Ecto neural progenitor cell (in vitro differentiated cells): ENCODE data around the gene CSRP3.

ENCODE experiments used
- DNase-seq: peaks from one replicate; pipeline ENCODE4 v3.0.0-alpha.2; 2018; ENCODE audit warnings: low spot score

Gene CSRP3

DNA sequence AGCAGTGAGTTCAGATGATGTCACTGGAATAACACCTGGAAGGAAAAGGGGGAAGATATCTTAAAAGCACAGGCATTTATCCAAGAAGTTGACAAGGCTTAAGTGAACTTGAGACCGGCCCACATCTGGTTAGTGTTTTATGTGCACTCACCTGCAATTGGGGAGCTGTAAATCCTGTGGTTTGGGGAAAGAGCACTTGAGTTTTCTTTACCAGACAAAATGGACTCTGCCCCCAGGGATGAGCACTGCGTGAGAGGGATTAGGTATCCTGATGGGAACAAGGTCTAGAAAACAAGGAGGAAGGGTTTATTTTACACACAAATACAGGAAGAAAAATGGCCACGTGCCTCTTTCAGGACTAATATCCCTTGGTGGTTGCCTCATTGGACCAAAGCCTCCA, 23.8 kb upstream of the CSRP3 start:
- DNase-seq, result no peak

GRCh38 chr11:19225123-19225522, 23.3 kb upstream of the CSRP3 start:
- DNase-seq, result no peak

DNA sequence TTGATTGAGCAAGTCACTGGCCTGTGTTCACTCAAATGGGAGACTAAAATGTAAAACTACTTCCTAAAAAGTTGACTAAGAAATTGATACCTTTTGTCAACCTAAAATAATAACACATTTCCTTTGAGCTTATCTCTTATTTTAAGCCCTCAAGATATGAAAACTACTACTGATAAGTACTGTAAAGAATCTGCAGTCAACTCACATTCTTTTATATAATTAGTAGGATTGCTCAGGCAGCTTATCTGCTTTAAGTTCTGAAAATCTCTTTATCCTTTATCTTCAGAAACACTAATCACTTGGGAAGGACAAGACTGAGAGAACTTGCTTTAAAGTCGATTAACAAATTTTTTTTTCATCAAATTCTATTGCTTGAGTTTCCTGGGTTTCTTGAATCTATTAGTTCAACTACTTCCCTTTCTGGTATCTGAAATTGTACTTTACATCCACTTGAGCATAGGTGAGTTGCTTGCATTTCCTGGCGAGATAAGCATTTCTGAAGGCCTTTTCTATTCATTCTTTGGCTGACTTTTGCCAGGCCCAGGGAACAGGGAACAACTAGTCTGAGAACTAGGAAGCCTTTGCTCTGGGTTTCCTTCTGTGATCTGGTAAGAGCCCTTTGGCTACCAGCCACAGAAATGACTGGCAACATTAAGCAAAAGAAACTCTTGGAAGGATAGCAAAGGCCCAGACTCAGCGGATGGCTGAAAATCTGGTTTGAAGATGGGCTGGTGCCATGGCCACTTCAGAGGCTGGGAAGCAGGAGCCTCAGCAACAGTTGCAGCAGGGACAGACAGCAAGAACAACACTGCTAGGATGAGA, 19.3 kb upstream of the CSRP3 start:
- no peak for DNase-seq

GRCh38 chr11:19218786-19219460, 17.1 kb upstream of the CSRP3 start:
- no peak for DNase-seq

DNA sequence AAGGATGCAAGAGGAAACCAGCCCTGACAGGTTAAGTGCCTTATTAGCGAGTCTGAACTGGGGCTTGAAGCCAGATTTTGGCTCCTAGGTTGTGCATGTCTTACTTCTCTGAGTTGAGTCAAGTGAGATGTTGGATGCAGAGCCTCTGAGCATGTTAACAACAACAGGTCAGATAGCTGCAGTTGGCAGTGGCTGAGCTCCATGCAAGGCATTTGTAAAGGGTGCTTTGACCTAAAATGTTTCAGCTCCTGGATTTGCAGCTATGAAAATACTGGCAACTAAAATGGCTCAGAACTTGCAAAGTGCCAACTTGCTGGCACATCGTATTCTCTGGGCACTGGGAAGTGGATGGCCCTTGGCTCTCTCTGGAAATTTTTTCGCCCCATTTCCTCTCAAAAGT, 16.4 kb upstream of the CSRP3 start:
- DNase-seq, result no peak

GRCh38 chr11:19216709-19217374, 15.1 kb upstream of the CSRP3 start:
- no peak for DNase-seq

DNA sequence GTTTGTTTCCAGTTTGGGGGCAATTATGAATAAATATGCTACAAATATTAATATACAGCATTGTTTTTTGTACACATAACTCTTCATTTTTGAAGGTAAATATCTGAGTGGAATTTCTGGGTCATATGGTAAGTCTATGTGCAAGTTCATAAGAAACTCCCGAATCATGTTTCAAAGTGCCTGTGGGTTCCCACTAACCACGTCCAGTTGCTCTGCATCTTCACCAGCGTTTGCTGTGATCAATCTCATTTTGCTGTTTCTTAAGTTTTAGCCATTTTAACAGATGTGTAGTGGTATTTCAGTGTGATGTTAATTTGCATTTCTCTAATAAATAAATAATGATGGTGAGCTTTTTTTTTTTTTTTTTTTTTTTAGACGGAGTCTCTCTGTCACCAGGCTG, 14.2 kb upstream of the CSRP3 start:
- no peak for DNase-seq

- no peak for DNase-seq
These were observed 8.0 kb upstream of the CSRP3 start for GRCh38 chr11:19209617-19210370.

DNA sequence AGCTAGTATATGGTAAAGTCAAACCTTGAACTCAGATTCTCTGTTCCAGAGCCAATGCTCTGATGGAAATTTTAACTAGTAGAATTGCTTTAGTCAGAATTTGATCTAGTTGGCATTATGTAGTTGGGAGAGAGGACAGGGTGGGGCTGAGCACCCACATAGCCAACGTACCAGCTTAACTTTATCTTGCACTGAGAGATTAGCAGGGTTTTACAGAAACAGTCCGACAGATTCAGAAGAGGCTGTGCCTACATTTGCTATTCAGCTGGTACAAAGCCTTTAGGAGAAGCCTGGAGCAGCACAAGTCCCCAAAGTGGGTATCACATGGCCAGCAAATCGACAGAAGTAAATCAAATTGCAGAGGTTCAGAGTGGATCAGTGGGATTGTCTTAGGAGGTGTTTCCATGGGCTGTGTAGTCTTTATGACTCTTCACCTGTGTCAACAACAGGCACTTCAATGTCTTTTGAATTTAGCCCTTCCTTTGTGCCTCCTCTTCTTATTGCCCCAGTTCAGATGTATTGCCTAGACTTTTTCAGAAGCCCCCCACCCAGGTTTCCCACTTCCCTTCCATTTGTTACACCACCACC, 7.3 kb upstream of the CSRP3 start:
- no peak for DNase-seq

- DNase-seq, result no peak
These were observed 6.4 kb upstream of the CSRP3 start for GRCh38 chr11:19208181-19208580.

GRCh38 chr11:19204836-19205235, 3.1 kb upstream of the CSRP3 start:
- DNase-seq, result no peak

DNA sequence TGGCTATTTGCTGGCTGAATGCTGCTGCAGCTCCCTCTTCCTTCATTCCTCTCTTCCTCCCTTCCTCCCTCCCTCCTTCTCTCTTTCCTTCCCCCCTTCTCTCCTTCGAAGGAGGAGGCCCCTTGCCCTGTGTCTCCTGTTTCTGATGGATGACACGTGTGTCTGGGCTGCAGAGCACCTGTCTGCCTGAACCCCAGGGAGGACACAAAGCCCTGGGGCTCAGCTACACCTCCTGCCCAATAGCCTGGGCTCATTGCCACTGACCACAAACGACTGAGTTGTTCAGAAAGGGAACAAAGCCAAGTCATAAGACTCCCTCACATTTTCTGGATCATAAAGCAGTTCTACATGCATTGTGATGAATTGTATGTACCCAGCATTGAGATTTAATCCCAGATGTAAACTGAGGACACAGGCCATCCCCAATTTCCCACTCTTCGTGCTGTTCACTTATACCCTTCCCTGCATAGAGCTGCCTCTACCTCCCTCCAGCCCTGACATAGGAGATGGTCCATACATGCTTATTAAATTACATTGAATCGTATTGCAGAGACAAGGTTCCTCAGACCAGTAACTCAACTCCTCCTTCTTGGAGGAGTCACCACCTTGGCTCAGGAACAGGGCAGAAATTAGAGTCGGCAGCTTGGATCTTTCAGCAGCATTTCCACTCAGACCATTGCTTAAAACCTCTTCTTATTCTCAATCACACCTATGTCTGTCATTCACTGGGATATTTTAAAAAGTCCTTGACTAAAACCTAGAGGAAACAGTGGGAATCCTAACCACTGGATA, 1.2 kb downstream of the CSRP3 start:
- no peak for DNase-seq

- no peak for DNase-seq
These were observed 2.0 kb downstream of the CSRP3 start for GRCh38 chr11:19199771-19200170.

- DNase-seq, result no peak
These were observed 2.7 kb downstream of the CSRP3 start for GRCh38 chr11:19199048-19199447.

DNA sequence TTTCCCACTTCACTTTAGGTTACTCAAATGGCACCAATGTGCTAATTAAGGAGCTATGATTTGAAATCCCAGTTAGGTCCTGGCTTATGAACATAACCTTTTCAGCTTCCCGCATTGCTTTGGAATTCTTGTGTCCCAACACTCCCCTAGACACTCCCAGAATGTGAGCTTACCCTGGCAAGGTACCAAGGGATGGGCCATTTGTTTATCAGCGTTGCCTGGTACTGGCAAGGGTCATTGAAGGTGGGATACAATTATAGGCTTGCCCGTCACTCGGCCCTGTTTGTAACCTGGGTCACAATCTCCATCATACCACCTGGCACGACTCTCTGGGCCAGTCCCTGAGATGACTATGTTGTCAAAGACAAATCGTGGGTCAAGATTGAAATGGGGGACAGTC, 5.4 kb downstream of the CSRP3 start:
- DNase-seq, result no peak

- DNase-seq, result no peak
These were observed 7.0 kb downstream of the CSRP3 start for GRCh38 chr11:19194620-19195308.

DNA sequence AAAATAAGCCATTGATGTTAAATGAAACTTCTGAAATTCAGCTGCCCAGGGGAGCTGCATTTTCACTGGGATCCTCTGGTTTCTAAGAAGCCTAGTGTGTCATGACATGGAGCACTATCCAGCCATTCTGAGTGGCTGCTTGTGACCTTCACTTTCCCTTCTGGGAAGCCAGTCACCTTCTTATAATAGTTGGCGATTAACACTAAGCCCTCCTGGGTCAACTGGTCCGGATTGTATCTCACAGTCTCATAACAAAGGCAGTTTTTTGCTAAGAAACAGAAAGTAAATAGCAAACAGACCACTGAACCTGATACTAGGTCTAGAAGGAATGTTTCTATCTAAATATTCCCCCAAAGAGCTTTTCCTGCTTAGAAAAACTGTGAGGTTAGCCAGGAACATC, 7.9 kb downstream of the CSRP3 start:
- DNase-seq, result no peak

GRCh38 chr11:19191530-19192169, 10.1 kb downstream of the CSRP3 start:
- no peak for DNase-seq

DNA sequence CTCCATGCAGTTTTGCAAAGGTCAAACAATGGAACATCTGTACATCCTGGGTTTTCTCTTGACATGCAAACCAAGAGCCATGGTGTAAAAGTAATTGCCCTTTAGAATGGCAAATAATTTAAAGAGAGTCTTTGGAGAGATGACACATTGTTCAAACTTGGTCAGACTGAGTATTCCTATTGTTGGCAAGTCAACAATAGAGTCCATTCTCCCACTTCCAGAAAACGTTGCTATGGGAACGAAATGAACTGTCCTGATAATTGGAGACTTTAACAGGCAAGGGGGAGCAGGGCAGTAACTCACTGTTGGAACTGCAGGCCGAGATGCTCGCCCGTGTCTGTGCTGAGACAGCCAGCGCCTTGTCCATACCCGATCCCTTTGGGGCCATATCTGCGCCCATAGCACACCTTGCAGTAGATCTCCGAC, 13.9 kb downstream of the CSRP3 start:
- no peak for DNase-seq
